K562 (cell line): ENCODE measurements around the gene CDCA3. TPM values are rescaled to one million over a fixed set of nuclear protein-coding genes. Genes with fewer than 3 reads are reported as not detected.

ENCODE experiments used
- CTBP1 ChIP-seq: fragments of 450-650 bp; IDR thresholded peaks from 2 replicates; pipeline ENCODE4 v1.6.1; 2016; ENCODE audit warnings: borderline replicate concordance
- DEAF1 ChIP-seq: fragments of 450-650 bp; formaldehyde crosslinking; IDR thresholded peaks from 2 replicates; pipeline ENCODE4 v1.4.0; 2020; ENCODE audit warnings: mild to moderate bottlenecking, moderate library complexity
- DIDO1 ChIP-seq: fragments of 450-650 bp; IDR thresholded peaks from 2 replicates; pipeline ENCODE4 v1.6.1; 2016; ENCODE audit warnings: low read depth, missing biosample characterization, missing genetic modification characterization
- EZH2 ChIP-seq: IDR thresholded peaks from 2 replicates; pipeline ENCODE4 v1.6.1; 2012; ENCODE audit warnings: low read depth, mild to moderate bottlenecking, inconsistent platforms, low read length, borderline replicate concordance
- GABPA ChIP-seq: fragments of 200-800 bp; sonication (Bioruptor generic); conservative IDR thresholded peaks from 2 replicates; pipeline ENCODE4 v1.6.1; 2016; ENCODE audit warnings: low read depth, missing genetic modification characterization, missing compliant biosample characterization
- ID3 ChIP-seq, 2 experiments: fragments of 250-450 bp in 1 of 2; fragments of 450-650 bp in 1 of 2; sonication (Bioruptor Pico) in 1 of 2; IDR thresholded peaks; 2 replicates each; pipeline versions ENCODE4 v1.6.1 to v1.8.0; 2016 to 2021; ENCODE audit warnings: mild to moderate bottlenecking in 2 of 2, moderate library complexity in 2 of 2, missing compliant biosample characterization in 1 of 2, missing genetic modification characterization in 1 of 2
- KAT7 ChIP-seq: sonication (generic); formaldehyde crosslinking; IDR thresholded peaks from 2 replicates; pipeline ENCODE4 v1.8.0; 2022; ENCODE audit warnings: missing genetic modification reagents, mild to moderate bottlenecking, borderline replicate concordance
- KDM5B ChIP-seq: fragments of 200-600 bp; sonication (generic); IDR thresholded peaks from 2 replicates; pipeline ENCODE4 v1.6.1; 2012; ENCODE audit warnings: low read depth, mild to moderate bottlenecking, moderate library complexity, low read length, control low read depth, inconsistent platforms; ENCODE audit not compliant: insufficient replicate concordance
- MXI1 ChIP-seq: IDR thresholded peaks from 2 replicates; pipeline ENCODE4 v1.6.1; 2011; ENCODE audit warnings: low read depth, mild to moderate bottlenecking, improper control_type of control experiment, low read length
- NUFIP1 ChIP-seq: fragments of 450-650 bp; IDR thresholded peaks from 2 replicates; pipeline ENCODE4 v1.6.1; 2018; ENCODE audit not compliant: partially characterized antibody
- PML ChIP-seq: IDR thresholded peaks from 2 replicates; pipeline ENCODE4 v1.6.1; 2012; ENCODE audit warnings: low read length, inconsistent platforms
- RBFOX2 ChIP-seq: fragments of 200-400 bp; formaldehyde crosslinking; IDR thresholded peaks from 2 replicates; pipeline ENCODE4 v1.6.1; 2017; ENCODE audit warnings: low read depth, mild to moderate bottlenecking, low read length, moderate library complexity
- SAFB ChIP-seq: fragments of 200-400 bp; formaldehyde crosslinking; IDR thresholded peaks from 2 replicates; pipeline ENCODE4 v1.6.1; 2017; ENCODE audit warnings: low read depth, low read length, borderline replicate concordance
- SREBF2 ChIP-seq: sonication (generic); formaldehyde crosslinking; IDR thresholded peaks from 2 replicates; pipeline ENCODE4 v1.4.0; 2020; ENCODE audit warnings: mild to moderate bottlenecking, missing genetic modification reagents
- ZNF197 ChIP-seq: fragments of 200-800 bp; sonication (Bioruptor generic); IDR thresholded peaks from 2 replicates; pipeline ENCODE4 v1.6.1; 2016; ENCODE audit warnings: low read depth, missing genetic modification characterization, missing compliant biosample characterization
- ZNF274 ChIP-seq: IDR thresholded peaks from 2 replicates; pipeline ENCODE4 v1.6.1; 2011; ENCODE audit warnings: low read depth, mild to moderate bottlenecking, low read length, moderate library complexity, borderline replicate concordance
- ZNF592 ChIP-seq: fragments of 450-650 bp; IDR thresholded peaks from 2 replicates; pipeline ENCODE4 v1.6.1; 2017; ENCODE audit warnings: antibody characterized with exemption, mild to moderate bottlenecking
- ZNF696 ChIP-seq: fragments of 250-450 bp; sonication (Bioruptor Pico); conservative IDR thresholded peaks from 2 replicates; pipeline ENCODE4 v1.4.0; 2020; ENCODE audit warnings: mild to moderate bottlenecking, moderate library complexity
- ZNF764 ChIP-seq: fragments of 250-450 bp; sonication (Bioruptor Pico); IDR thresholded peaks from 2 replicates; pipeline ENCODE4 v1.4.0; 2020; ENCODE audit warnings: low read depth, mild to moderate bottlenecking, moderate library complexity
- polyA plus RNA-seq, 8 experiments: library from polyadenylated mRNA; depleted of rRNA in 4 of 8; stranded (reverse) in 5 of 8; unstranded in 3 of 8; fragments of >200 nt; fragmentation: Nextera tagmentation in 2 of 8; fragmentation: Illumina TruSeq in 1 of 8; extraction: Ambion mirVana in 2 of 8; extraction: Trizol in 1 of 8; gene quantifications; 2 replicates each; pipeline versions ENCODE4 v1.2.1 to v1.2.3, GENCODE V29; 2011 to 2014; ENCODE audit warnings: inconsistent platforms in 1 of 8, missing spikeins in 1 of 8
- total RNA-seq, 7 experiments: library from RNA; depleted of rRNA in 6 of 7; stranded (reverse); fragments of >200 nt in 6 of 7; fragmentation: Illumina TruSeq in 2 of 7; extraction: Trizol in 2 of 7; gene quantifications; 2 replicates each; pipeline versions ENCODE4 v1.2.1 to v1.2.3, GENCODE V29; 2011 to 2021; ENCODE audit warnings: low replicate concordance in 1 of 7
- TF ChIP-seq, protein P1 (sequence below): fragments of 450-650 bp; formaldehyde crosslinking; IDR thresholded peaks from 2 replicates; pipeline ENCODE4 v1.4.0; 2020; ENCODE audit warnings: mild to moderate bottlenecking

CDCA3 gene
- total and polyA plus RNA-seq, 9 of the 15 experiments (the other 6 are each of a cell fraction or from before 2014, with no cell fraction given) = 24.2 to 80.8 (median 55.1) TPM

- TF ChIP-seq KAT7 (no peak), ZNF764 (no peak), NUFIP1 (no peak), KDM5B (peak; percentile 85), CTBP1 (peak; percentile 82), SAFB (no peak), DIDO1 (tag) (no peak), ZNF696 (CRISPR knock-in tag) (no peak), RBFOX2 (peak; percentile 86), DEAF1 (CRISPR knock-in tag) (peak; percentile 70), ZNF274 (no peak), PML (peak; percentile 24; the same call in 1 of the 2 replicates), ID3 (CRISPR knock-in tag; IDR thresholded peaks at IDR 0.05) (no peak), ID3 (tag; IDR thresholded peaks at IDR 0.05) (no peak), ZNF592 (0 out of 2 replicates have a peak, but pooled peaks have one; percentile 42), ZNF197 (no peak), MXI1 (peak; percentile 33; the same call in 1 of the 2 replicates), GABPA (tag) (peak; percentile 61), EZH2 (no peak), SREBF2 (CRISPR knock-in tag) (no peak)
- TF ChIP-seq, protein P1, sequence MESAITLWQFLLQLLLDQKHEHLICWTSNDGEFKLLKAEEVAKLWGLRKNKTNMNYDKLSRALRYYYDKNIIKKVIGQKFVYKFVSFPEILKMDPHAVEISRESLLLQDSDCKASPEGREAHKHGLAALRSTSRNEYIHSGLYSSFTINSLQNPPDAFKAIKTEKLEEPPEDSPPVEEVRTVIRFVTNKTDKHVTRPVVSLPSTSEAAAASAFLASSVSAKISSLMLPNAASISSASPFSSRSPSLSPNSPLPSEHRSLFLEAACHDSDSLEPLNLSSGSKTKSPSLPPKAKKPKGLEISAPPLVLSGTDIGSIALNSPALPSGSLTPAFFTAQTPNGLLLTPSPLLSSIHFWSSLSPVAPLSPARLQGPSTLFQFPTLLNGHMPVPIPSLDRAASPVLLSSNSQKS = no peak
Observed at GRCh38 chr12:6890789-6891645, 39.9 kb upstream of the CDCA3 start (continued).
